H7 (cell line): ENCODE measurements around the gene CYP1A2. TPM values are rescaled to one million over a fixed set of nuclear protein-coding genes. Genes with fewer than 3 reads are reported as not detected.

Source experiments
- DNase-seq: peaks from one replicate; pipeline ENCODE4 v3.0.0; 2012
- H3K27me3 ChIP-seq: 2 replicates; pipeline ENCODE4 v1.6.0; 2011; ENCODE audit warnings: mild to moderate bottlenecking, low read length; ENCODE audit not compliant: control insufficient read depth, insufficient read depth
- H3K36me3 ChIP-seq: replicated peaks from 2 replicates; pipeline ENCODE4 v1.5.1; 2011; ENCODE audit warnings: low read length; ENCODE audit not compliant: control insufficient read depth, insufficient read depth
- H3K4me3 ChIP-seq: 2 replicates; pipeline ENCODE4 v1.5.1; 2011; ENCODE audit warnings: low read depth, mild to moderate bottlenecking, control low read depth, low read length, moderate library complexity; ENCODE audit not compliant: insufficient read depth
- total RNA-seq: library from RNA; depleted of rRNA; stranded (reverse); fragments of >200 nt; shearing (Covaris generic); gene quantifications from 2 replicates; pipeline ENCODE4 v1.2.3, GENCODE V29; 2014; rRNA removed

The CYP1A2 gene
- total RNA-seq, 1 experiment from 2014 or later = not detected

- Histone ChIP-seq H3K4me3 (no peak overlapping the region), H3K27me3 (no peaks in the 10 kb centered on the region)
Observed at GRCh38 chr15:74794970-74795349, 46.3 kb downstream of the CYP1A2 start.

GRCh38 chr15:74795966-74796625 is 47.5 kb downstream of the CYP1A2 start:
- DNase-seq = no peak
- Histone ChIP-seq H3K27me3 (no peaks in the 10 kb centered on the region), H3K36me3 (peaks cover 5% of the 10 kb centered on the region), H3K4me3 (no peak overlapping the region)

More at GRCh38 chr15:74794970-74795349, 46.3 kb downstream of the CYP1A2 start:
- H3K36me3 ChIP-seq = peaks cover 4% of the 10 kb centered on the region
- no peak for DNase-seq

- Histone ChIP-seq H3K36me3 (peaks cover 13% of the 10 kb centered on the region), H3K27me3 (no peaks in the 10 kb centered on the region), H3K4me3 (no peak overlapping the region)
- no peak for DNase-seq
Observed at GRCh38 chr15:74798388-74799254, 50.0 kb downstream of the CYP1A2 start.

- no peak overlapping the region for H3K4me3 ChIP-seq
- peak; percentile 73 for DNase-seq
- peaks cover 15% of the 10 kb centered on the region for H3K36me3 ChIP-seq
- H3K27me3 ChIP-seq = no peaks in the 10 kb centered on the region
Observed at GRCh38 chr15:74799255-74799855, 50.7 kb downstream of the CYP1A2 start.

- H3K4me3 ChIP-seq = no peak overlapping the region
- H3K27me3 ChIP-seq = no peaks in the 10 kb centered on the region
- DNase-seq = peak; percentile 99
Observed at GRCh38 chr15:74799856-74800558, 51.4 kb downstream of the CYP1A2 start.

DNA sequence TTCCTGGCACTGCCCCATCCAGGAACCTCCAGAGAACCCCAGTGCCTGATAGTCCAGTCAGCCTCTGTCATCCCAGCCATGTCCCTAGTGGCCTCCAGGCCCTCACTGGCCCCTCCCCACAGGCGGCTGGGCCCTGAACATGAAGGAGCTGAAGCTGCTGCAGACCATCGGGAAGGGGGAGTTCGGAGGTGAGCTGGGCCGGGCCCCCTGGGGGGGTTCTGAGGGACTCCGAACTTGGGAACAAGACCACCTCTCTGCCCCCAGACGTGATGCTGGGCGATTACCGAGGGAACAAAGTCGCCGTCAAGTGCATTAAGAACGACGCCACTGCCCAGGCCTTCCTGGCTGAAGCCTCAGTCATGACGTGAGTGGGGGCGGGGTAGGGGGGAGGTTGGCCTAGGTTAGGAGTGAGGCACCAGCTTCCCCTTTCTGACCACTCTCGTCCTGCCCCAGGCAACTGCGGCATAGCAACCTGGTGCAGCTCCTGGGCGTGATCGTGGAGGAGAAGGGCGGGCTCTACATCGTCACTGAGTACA is 52.0 kb downstream of the CYP1A2 start:
- peaks cover 15% of the 10 kb centered on the region for H3K36me3 ChIP-seq
- H3K27me3 ChIP-seq = no peaks in the 10 kb centered on the region
- DNase-seq = no peak
- H3K4me3 ChIP-seq = no peak overlapping the region

More at GRCh38 chr15:74799856-74800558, 51.4 kb downstream of the CYP1A2 start:
- peaks cover 15% of the 10 kb centered on the region for H3K36me3 ChIP-seq

GRCh38 chr15:74801311-74801997 is 52.8 kb downstream of the CYP1A2 start:
- Histone ChIP-seq H3K36me3 (peaks cover 15% of the 10 kb centered on the region), H3K27me3 (no peaks in the 10 kb centered on the region), H3K4me3 (no peak overlapping the region)
- no peak for DNase-seq

- no peak for DNase-seq
- Histone ChIP-seq H3K4me3 (no peak overlapping the region), H3K36me3 (peaks cover 15% of the 10 kb centered on the region), H3K27me3 (no peaks in the 10 kb centered on the region)
Observed at GRCh38 chr15:74802290-74802689, 53.6 kb downstream of the CYP1A2 start.

GRCh38 chr15:74802862-74803447 is 54.3 kb downstream of the CYP1A2 start:
- H3K27me3 ChIP-seq = no peaks in the 10 kb centered on the region
- DNase-seq = no peak
- H3K4me3 ChIP-seq = no peak overlapping the region
- peaks cover 15% of the 10 kb centered on the region for H3K36me3 ChIP-seq

GRCh38 chr15:74804935-74805334 is 56.3 kb downstream of the CYP1A2 start:
- H3K4me3 ChIP-seq = no peak overlapping the region
- H3K36me3 ChIP-seq = peaks cover 10% of the 10 kb centered on the region
- DNase-seq = no peak
- H3K27me3 ChIP-seq = no peaks in the 10 kb centered on the region

Other genes starting within 250 kb of the CYP1A2 start
- 65.9 and 68.0 TPM in 2 replicates for gene ARID3B, start 207.6 kb upstream of the CYP1A2 start, total RNA-seq
- gene CLK3, start 133.0 kb upstream of the CYP1A2 start, total RNA-seq = 50.6 and 66.3 TPM in 2 replicates
- 9.4 and 9.7 TPM in 2 replicates for gene EDC3, start 52.8 kb upstream of the CYP1A2 start, total RNA-seq
- gene CYP1A1, start 23.3 kb upstream of the CYP1A2 start, total RNA-seq = 0.45 and 0.78 TPM in 2 replicates
- gene CSK, start 33.2 kb downstream of the CYP1A2 start, total RNA-seq = 31.8 and 34.8 TPM in 2 replicates
- not detected in 2 replicates for gene LMAN1L, start 64.0 kb downstream of the CYP1A2 start, total RNA-seq
- 0.03 TPM in 1 of 2 replicates, not detected in the other for gene CPLX3, start 77.8 kb downstream of the CYP1A2 start, total RNA-seq
- 20.9 and 30.4 TPM in 2 replicates for gene ULK3, start 94.3 kb downstream of the CYP1A2 start, total RNA-seq
- 20.8 and 22.6 TPM in 2 replicates for gene SCAMP2, start 124.5 kb downstream of the CYP1A2 start, total RNA-seq
- 50.9 and 64.7 TPM in 2 replicates for gene MPI, start 141.2 kb downstream of the CYP1A2 start, total RNA-seq
- 52.1 and 72.0 TPM in 2 replicates for gene FAM219B, start 158.0 kb downstream of the CYP1A2 start, total RNA-seq
- gene COX5A, start 189.2 kb downstream of the CYP1A2 start, total RNA-seq = 154 and 185 TPM in 2 replicates
- 40.0 and 40.3 TPM in 2 replicates for gene RPP25, start 207.9 kb downstream of the CYP1A2 start, total RNA-seq
- 17.7 and 23.0 TPM in 2 replicates for gene SCAMP5, start 246.7 kb downstream of the CYP1A2 start, total RNA-seq